ENCODE measurements around the gene GABRR3. TPM values are rescaled to one million over a fixed set of nuclear protein-coding genes. Genes with fewer than 3 reads are reported as not detected.

The GABRR3 gene
- total RNA-seq, 4 donors from 2014 or later = not detected

- peaks cover 0 to 31% (median 0%) of the 10 kb centered on the region in 3 donors for H3K4me1 ChIP-seq
- H3K27me3 ChIP-seq = no peaks in the 10 kb centered on the region
- TF ChIP-seq POLR2A (IDR thresholded peaks at IDR 0.05) (no peak), CTCF (IDR thresholded peaks at IDR 0.05) (peak; percentile 93 to 99 (median 96))
- intact Hi-C loops (cut with DNase I) = no loop called here
- no peak overlapping the region for H3K27ac ChIP-seq
- no peaks in the 10 kb centered on the region for H3K36me3 ChIP-seq
- no peak overlapping the region for H3K4me3 ChIP-seq
- H3K9me3 ChIP-seq = no peaks in the 10 kb centered on the region
- WGBS, 2 donors = 25 to 28% methylated on average over 13 of the region's 13 CpGs
- DNase-seq = peak; percentile 3
Measured at GRCh38 chr3:98022978-98023820, 11.9 kb downstream of the GABRR3 start.

- H3K27me3 ChIP-seq = no peaks in the 10 kb centered on the region
- no peak for TF ChIP-seq CTCF (IDR thresholded peaks at IDR 0.05)
- no peak for TF ChIP-seq POLR2A (IDR thresholded peaks at IDR 0.05)
Measured at GRCh38 chr3:98021830-98022560, 13.1 kb downstream of the GABRR3 start.

GRCh38 chr3:98020412-98020811 lies 14.7 kb downstream of the GABRR3 start:
- H3K36me3 ChIP-seq = no peaks in the 10 kb centered on the region
- no peak overlapping the region for H3K4me3 ChIP-seq
- H3K9me3 ChIP-seq = no peaks in the 10 kb centered on the region
- 94% methylated on average over 4 of the region's 4 CpGs for WGBS, 2 donors
- TF ChIP-seq CTCF (IDR thresholded peaks at IDR 0.05) = no peak
- TF ChIP-seq POLR2A (IDR thresholded peaks at IDR 0.05) = no peak
- no peak for DNase-seq
- H3K27me3 ChIP-seq = no peaks in the 10 kb centered on the region
- intact Hi-C loops (cut with DNase I) = no loop called here
- peaks cover 0 to 38% (median 0%) of the 10 kb centered on the region in 3 donors for H3K4me1 ChIP-seq
- no peak overlapping the region for H3K27ac ChIP-seq

More at GRCh38 chr3:98021830-98022560, 13.1 kb downstream of the GABRR3 start:
- no peaks in the 10 kb centered on the region for H3K9me3 ChIP-seq
- no peak for DNase-seq
- no peaks in the 10 kb centered on the region for H3K36me3 ChIP-seq
- WGBS, 2 donors = 50 to 55% methylated on average over 5 of the region's 5 CpGs
- no peak overlapping the region for H3K4me3 ChIP-seq
- H3K27ac ChIP-seq = no peak overlapping the region
- intact Hi-C loops (cut with DNase I) = no loop called here
- H3K4me1 ChIP-seq = peaks cover 0 to 40% (median 0%) of the 10 kb centered on the region in 3 donors

DNA sequence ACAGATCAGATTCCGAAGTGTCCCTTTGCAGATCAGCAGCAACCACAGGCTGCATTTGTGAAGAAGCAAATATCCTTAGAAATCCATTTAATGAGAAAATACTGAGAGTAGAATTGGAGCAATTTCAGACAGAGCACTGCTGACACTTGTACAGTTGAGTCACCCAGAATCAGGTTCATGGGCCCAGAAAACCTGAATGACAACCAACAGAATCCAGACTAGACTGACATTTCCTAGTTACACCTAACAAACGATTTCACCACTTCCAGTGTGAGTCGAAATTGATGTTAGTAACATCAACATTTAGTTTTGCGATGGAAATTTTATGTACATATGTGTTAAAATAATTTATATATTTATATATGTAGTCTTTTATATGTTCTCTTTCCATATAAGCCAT lies 16.8 kb downstream of the GABRR3 start:
- Histone ChIP-seq H3K27ac (peak overlapping the region in 3 of 4 donors; percentile 62 to 75 (median 70)), H3K27me3 (no peaks in the 10 kb centered on the region), H3K4me1 (peaks cover 8 to 52% (median 10%) of the 10 kb centered on the region in 3 donors), H3K9me3 (no peaks in the 10 kb centered on the region), H3K4me3 (no peak overlapping the region), H3K36me3 (no peaks in the 10 kb centered on the region)
- intact Hi-C loops (cut with DNase I) = no loop called here
- 68 to 75% methylated on average over 4 of the region's 4 CpGs for WGBS, 2 donors
- no peak for DNase-seq
- TF ChIP-seq POLR2A (IDR thresholded peaks at IDR 0.05) (no peak), CTCF (IDR thresholded peaks at IDR 0.05) (no peak)

DNA sequence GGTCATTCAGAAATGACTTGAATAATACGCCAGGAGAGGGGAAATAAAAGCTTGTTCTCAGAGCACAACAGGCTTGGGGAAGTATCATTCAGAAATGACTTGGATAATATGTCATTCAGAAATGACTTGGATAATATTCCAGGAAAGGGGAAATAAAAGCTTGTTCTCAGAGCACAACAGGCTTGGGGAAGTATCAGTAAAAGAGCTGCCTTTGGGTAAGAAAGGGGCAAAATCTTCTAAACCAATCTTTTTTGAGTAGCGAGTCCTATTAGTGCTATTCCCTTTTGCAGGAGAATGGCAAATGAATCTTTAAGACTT lies 20.9 kb downstream of the GABRR3 start:
- H3K27me3 ChIP-seq = no peaks in the 10 kb centered on the region

More for the DNA sequence above, 20.9 kb downstream of the GABRR3 start:
- Histone ChIP-seq H3K36me3 (no peaks in the 10 kb centered on the region), H3K9me3 (no peaks in the 10 kb centered on the region), H3K27ac (peak overlapping the region; percentile 64 to 81 (median 72)), H3K4me3 (no peak overlapping the region), H3K4me1 (peaks cover 16 to 50% (median 19%) of the 10 kb centered on the region in 3 donors)
- WGBS, 2 donors = 73 to 74% methylated on average over 2 of the region's 2 CpGs
- intact Hi-C loops (cut with DNase I) = loop anchor here (5.0 kb wide), 1 partner anchor 37 kb away; no protein-coding TSS in a partner anchor
- no peak for TF ChIP-seq POLR2A (IDR thresholded peaks at IDR 0.05)
- TF ChIP-seq CTCF (IDR thresholded peaks at IDR 0.05) = no peak
- DNase-seq = no peak

Data from esophagus squamous epithelium (tissue), 5 donors.